Measurements from ENCODE around the gene ZNF784.

Gene ZNF784

DNA sequence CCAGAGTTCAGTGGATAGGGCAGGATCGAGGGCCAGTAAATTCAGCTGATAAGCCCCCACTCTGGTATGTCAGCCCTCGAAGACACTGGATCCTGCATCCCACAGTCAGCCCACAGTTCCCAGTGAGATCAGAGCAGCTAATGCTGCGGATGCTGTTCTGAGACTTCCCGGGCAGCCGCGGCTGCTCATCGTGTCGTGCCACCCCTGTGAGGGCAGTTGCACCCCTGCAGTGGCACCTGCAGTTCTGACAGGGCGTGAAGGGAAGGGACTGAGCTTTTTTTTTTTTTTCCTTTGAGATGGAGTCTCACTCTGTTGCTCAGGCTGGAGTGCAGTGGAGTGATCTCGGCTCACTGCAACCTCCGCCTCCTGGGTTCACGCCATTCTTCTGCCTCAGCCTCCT, 43.1 kb upstream of the ZNF784 start:
- no peak for TF ChIP-seq CTCF (IDR thresholded peaks at IDR 0.05; ENCODE audit: poor library complexity, severe bottlenecking)
- Histone ChIP-seq H3K27me3 (ENCODE audit: insufficient read depth, poor library complexity, severe bottlenecking) (no peaks in the 10 kb centered on the region), H3K36me3 (ENCODE audit: low read depth) (peaks cover 83% of the 10 kb centered on the region), H3K9me3 (ENCODE audit: severe bottlenecking) (no peaks in the 10 kb centered on the region), H3K4me3 (ENCODE audit: severe bottlenecking) (no peak overlapping the region), H3K27ac (ENCODE audit: poor library complexity, severe bottlenecking) (no peak overlapping the region), H3K4me1 (ENCODE audit: insufficient read depth, poor library complexity, severe bottlenecking) (no peaks in the 10 kb centered on the region)
- ATAC-seq (ENCODE audit: low read depth) (no peak), DNase-seq (ENCODE audit: low spot score) (no peak)

GRCh38 chr19:55667006-55667381, 42.6 kb upstream of the ZNF784 start:
- H3K36me3 ChIP-seq (ENCODE audit: low read depth), result peaks cover 80% of the 10 kb centered on the region
- ATAC-seq (ENCODE audit: low read depth), result no peak

GRCh38 chr19:55666343-55667005, 42.1 kb upstream of the ZNF784 start:
- no peak for ATAC-seq (ENCODE audit: low read depth)
- H3K36me3 ChIP-seq (ENCODE audit: low read depth), result peaks cover 80% of the 10 kb centered on the region
- H3K4me1 ChIP-seq (ENCODE audit: insufficient read depth, poor library complexity, severe bottlenecking), result no peaks in the 10 kb centered on the region
- no peak for DNase-seq (ENCODE audit: low spot score)
- H3K27ac ChIP-seq (ENCODE audit: poor library complexity, severe bottlenecking), result no peak overlapping the region
- H3K4me3 ChIP-seq (ENCODE audit: severe bottlenecking), result no peak overlapping the region
- H3K27me3 ChIP-seq (ENCODE audit: insufficient read depth, poor library complexity, severe bottlenecking), result no peaks in the 10 kb centered on the region
- TF ChIP-seq CTCF (IDR thresholded peaks at IDR 0.05; ENCODE audit: poor library complexity, severe bottlenecking), result no peak
- no peaks in the 10 kb centered on the region for H3K9me3 ChIP-seq (ENCODE audit: severe bottlenecking)

More at GRCh38 chr19:55667006-55667381, 42.6 kb upstream of the ZNF784 start:
- no peaks in the 10 kb centered on the region for H3K9me3 ChIP-seq (ENCODE audit: severe bottlenecking)
- TF ChIP-seq CTCF (IDR thresholded peaks at IDR 0.05; ENCODE audit: poor library complexity, severe bottlenecking), result no peak
- H3K27ac ChIP-seq (ENCODE audit: poor library complexity, severe bottlenecking), result no peak overlapping the region
- no peaks in the 10 kb centered on the region for H3K4me1 ChIP-seq (ENCODE audit: insufficient read depth, poor library complexity, severe bottlenecking)
- no peak for DNase-seq (ENCODE audit: low spot score)
- no peaks in the 10 kb centered on the region for H3K27me3 ChIP-seq (ENCODE audit: insufficient read depth, poor library complexity, severe bottlenecking)
- H3K4me3 ChIP-seq (ENCODE audit: severe bottlenecking), result no peak overlapping the region

DNA sequence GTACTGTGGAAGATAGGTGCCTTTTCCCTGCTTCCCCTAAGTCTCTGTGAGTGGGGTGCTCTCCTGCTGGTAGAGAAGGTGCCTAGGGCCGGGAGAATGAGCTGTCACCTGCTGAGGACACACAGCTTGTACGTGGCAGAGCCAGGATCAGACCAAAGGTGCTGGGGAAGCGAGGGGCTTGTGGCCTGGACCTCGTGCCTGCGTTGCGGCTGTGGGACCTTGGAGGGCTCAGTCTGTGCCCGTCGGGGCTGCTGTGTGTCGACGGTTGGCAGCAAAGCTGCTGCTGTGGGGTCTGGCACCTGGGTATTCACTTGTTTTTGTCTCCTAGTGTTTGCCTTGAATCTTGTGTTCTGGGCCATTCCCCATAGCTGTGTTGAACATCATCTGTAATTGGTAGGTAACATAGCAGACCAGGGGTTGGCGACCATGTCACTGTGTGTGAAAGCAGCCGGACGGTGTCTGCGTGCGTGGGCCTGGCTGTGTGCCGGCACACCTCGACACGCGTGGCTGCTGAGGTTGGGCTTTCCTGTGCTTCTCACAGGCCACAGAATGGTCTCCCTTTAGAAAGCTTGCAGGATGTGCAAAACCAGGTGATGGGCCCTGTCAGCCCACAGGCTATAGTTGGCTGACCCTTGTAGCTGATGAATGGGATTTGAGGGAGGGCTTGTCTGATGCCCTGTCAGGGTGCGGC, 39.6 kb upstream of the ZNF784 start:
- no peak for DNase-seq (ENCODE audit: low spot score)
- no peaks in the 10 kb centered on the region for H3K27me3 ChIP-seq (ENCODE audit: insufficient read depth, poor library complexity, severe bottlenecking)
- no peak for TF ChIP-seq CTCF (IDR thresholded peaks at IDR 0.05; ENCODE audit: poor library complexity, severe bottlenecking)
- H3K9me3 ChIP-seq (ENCODE audit: severe bottlenecking), result no peaks in the 10 kb centered on the region
- no peaks in the 10 kb centered on the region for H3K4me1 ChIP-seq (ENCODE audit: insufficient read depth, poor library complexity, severe bottlenecking)
- ATAC-seq (ENCODE audit: low read depth), result no peak
- no peak overlapping the region for H3K4me3 ChIP-seq (ENCODE audit: severe bottlenecking)
- no peak overlapping the region for H3K27ac ChIP-seq (ENCODE audit: poor library complexity, severe bottlenecking)
- peaks cover 87% of the 10 kb centered on the region for H3K36me3 ChIP-seq (ENCODE audit: low read depth)

DNA sequence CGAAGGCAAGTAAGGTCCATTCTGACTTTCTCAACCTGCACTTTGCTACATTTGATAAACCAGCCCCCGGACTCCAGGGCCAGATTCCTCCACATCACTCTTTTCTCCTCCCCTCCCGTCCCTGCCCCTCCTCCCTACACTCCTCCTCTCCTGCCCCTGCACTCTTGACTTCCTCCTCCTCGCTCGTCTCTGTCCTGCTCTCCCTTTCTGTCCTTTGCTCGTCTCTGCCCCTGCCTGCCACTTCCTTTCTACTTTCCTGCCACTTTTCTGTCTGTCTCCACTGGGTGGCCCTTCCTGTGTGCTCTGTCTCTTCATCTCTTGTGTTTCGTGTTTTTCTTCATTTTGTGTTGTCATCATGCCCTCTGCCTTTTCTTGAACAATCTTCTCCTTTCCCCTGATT, 37.5 kb upstream of the ZNF784 start:
- Histone ChIP-seq H3K4me1 (ENCODE audit: insufficient read depth, poor library complexity, severe bottlenecking) (peaks cover 4% of the 10 kb centered on the region), H3K4me3 (ENCODE audit: severe bottlenecking) (no peak overlapping the region), H3K27ac (ENCODE audit: poor library complexity, severe bottlenecking) (no peak overlapping the region), H3K9me3 (ENCODE audit: severe bottlenecking) (no peaks in the 10 kb centered on the region), H3K36me3 (ENCODE audit: low read depth) (peaks cover 74% of the 10 kb centered on the region), H3K27me3 (ENCODE audit: insufficient read depth, poor library complexity, severe bottlenecking) (no peaks in the 10 kb centered on the region)
- ATAC-seq (ENCODE audit: low read depth) (no peak), DNase-seq (ENCODE audit: low spot score) (no peak)
- TF ChIP-seq CTCF (IDR thresholded peaks at IDR 0.05; ENCODE audit: poor library complexity, severe bottlenecking), result no peak

Data from RWPE2 (cell line).